ENCODE data around the gene SLC25A29.

DNA sequence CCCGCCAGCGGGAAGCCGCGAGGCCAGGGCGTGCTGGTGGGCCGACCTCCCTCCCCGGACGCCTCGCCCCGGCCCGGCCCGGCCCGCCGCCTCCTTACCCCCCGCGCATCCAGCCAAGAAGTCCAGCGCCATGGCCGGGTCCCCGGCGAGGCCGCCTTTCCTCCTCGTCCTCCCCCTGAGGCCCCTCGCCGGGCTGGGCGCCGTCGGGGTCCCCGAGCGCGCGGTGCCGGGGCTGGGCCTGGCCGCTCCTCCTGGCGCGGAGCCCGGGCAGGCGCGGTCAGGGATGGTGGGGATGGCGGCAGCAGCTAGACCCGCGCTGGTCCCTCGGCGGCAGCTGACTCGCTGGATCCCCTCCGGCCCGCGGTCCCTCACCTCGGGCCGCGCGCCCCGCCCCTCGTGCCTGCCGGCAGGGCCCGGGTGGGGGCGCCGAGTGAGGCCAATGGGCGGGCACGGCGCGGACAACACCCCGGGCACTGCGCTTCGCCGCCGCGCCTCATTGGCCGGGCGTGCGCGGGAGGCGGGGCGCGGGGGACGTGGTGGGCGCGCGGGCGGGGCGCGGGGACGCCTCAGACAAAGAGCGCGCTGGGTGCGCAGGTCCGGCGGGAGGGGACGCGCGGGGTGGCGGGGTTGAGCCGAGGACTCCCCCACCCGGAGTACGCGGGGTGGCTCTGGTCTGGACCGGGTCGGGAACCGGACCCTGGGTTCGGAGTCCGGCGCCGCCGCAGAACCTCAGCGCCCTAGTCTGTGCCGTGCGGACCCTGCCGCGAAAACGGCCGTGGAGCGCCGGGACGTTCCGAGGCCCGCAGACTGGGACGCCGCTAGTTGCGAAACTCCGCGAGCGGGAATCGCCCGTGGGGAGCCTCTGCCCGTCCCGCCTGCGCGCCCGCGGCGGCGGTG, at the start of gene SLC25A29:
- TF ChIP-seq POLR2A (IDR thresholded peaks at IDR 0.05) (peak; percentile 65), CTCF (IDR thresholded peaks at IDR 0.05) (no peak)
